Measurements from ENCODE around the gene TNFAIP8.
A peak's percentile ranks its signal among the peaks of the same experiment; 100 is the strongest.

Gene TNFAIP8

GRCh38 chr5:119368238-119368630 is 12.4 kb downstream of the TNFAIP8 start:
- DNase-seq (ENCODE audit: low spot score), result no peak

- DNase-seq (ENCODE audit: low spot score), result peak; percentile 57
Measured at GRCh38 chr5:119370486-119370885, 14.7 kb downstream of the TNFAIP8 start.

GRCh38 chr5:119371146-119371545 is 15.3 kb downstream of the TNFAIP8 start:
- no peak for DNase-seq (ENCODE audit: low spot score)

GRCh38 chr5:119373449-119373858 is 17.6 kb downstream of the TNFAIP8 start:
- DNase-seq (ENCODE audit: low spot score), result no peak

- DNase-seq (ENCODE audit: low spot score), result no peak
Measured at GRCh38 chr5:119374901-119375300, 19.1 kb downstream of the TNFAIP8 start.

GRCh38 chr5:119377066-119377465 is 21.2 kb downstream of the TNFAIP8 start:
- no peak for DNase-seq (ENCODE audit: low spot score)

GRCh38 chr5:119378075-119378700 is 22.4 kb downstream of the TNFAIP8 start:
- peak; percentile 65 for DNase-seq (ENCODE audit: low spot score)

- no peak for DNase-seq (ENCODE audit: low spot score)
Measured at GRCh38 chr5:119379096-119379495, 23.3 kb downstream of the TNFAIP8 start.

- no peak for DNase-seq (ENCODE audit: low spot score)
Measured at GRCh38 chr5:119379942-119380547, 24.2 kb downstream of the TNFAIP8 start.

- no peak for DNase-seq (ENCODE audit: low spot score)
Measured at GRCh38 chr5:119382169-119382568, 26.4 kb downstream of the TNFAIP8 start.

- DNase-seq (ENCODE audit: low spot score), result no peak
Measured at GRCh38 chr5:119383008-119383407, 27.2 kb downstream of the TNFAIP8 start.

- no peak for DNase-seq (ENCODE audit: low spot score)
Measured at GRCh38 chr5:119385136-119385535, 29.3 kb downstream of the TNFAIP8 start.

GRCh38 chr5:119385536-119386128 is 29.8 kb downstream of the TNFAIP8 start:
- no peak for DNase-seq (ENCODE audit: low spot score)

- DNase-seq (ENCODE audit: low spot score), result no peak
Measured at GRCh38 chr5:119386596-119387344, 31.0 kb downstream of the TNFAIP8 start.

GRCh38 chr5:119387945-119388618 is 32.3 kb downstream of the TNFAIP8 start:
- DNase-seq (ENCODE audit: low spot score), result no peak

GRCh38 chr5:119388619-119389190 is 32.9 kb downstream of the TNFAIP8 start:
- DNase-seq (ENCODE audit: low spot score), result no peak

GRCh38 chr5:119389288-119390030 is 33.6 kb downstream of the TNFAIP8 start:
- peak; percentile 32 for DNase-seq (ENCODE audit: low spot score)

GRCh38 chr5:119390404-119390803 is 34.6 kb downstream of the TNFAIP8 start:
- no peak for DNase-seq (ENCODE audit: low spot score)

- peak; percentile 40 for DNase-seq (ENCODE audit: low spot score)
Measured at GRCh38 chr5:119393201-119393691, 37.4 kb downstream of the TNFAIP8 start.

- DNase-seq (ENCODE audit: low spot score), result peak; percentile 25
Measured at GRCh38 chr5:119393746-119394145, 37.9 kb downstream of the TNFAIP8 start.
